CD8-positive, alpha-beta memory T cell (primary cell): Measurements from ENCODE around the gene CDKL4. TPM values are rescaled to one million over a fixed set of nuclear protein-coding genes. Genes with fewer than 3 reads are reported as not detected.

ENCODE experiments used
- CTCF ChIA-PET: fragments of 350-600 bp; sonication (Branson Sonifier 250); formaldehyde crosslinking; loops from one replicate; lab custom pipeline; 2021; ENCODE audit warnings: antibody characterized with exemption; lab: Charles Lee
- POLR2A ChIA-PET: fragments of 350-600 bp; sonication (Branson Sonifier 250); formaldehyde crosslinking; loops from one replicate; lab custom pipeline; 2021; ENCODE audit warnings: antibody characterized with exemption; lab: Charles Lee
- DNase-seq, 5 donors: peaks; one replicate each; pipeline versions ENCODE4 v3.0.0 to v3.0.0-alpha.2; 2020 to 2022; ENCODE audit warnings: mixed read lengths in 1 of 5
- H3K27ac ChIP-seq: one replicate; pipeline ENCODE4 v1.7.0; 2013; ENCODE audit warnings: low read depth, mild to moderate bottlenecking, low read length, moderate library complexity
- H3K27me3 ChIP-seq: 2 replicates; pipeline ENCODE4 v1.7.0; 2013; ENCODE audit warnings: low read length, mild to moderate bottlenecking; ENCODE audit not compliant: insufficient read depth, poor library complexity, severe bottlenecking
- H3K36me3 ChIP-seq: 2 replicates; pipeline ENCODE4 v1.7.0; 2013; ENCODE audit warnings: mild to moderate bottlenecking, low read length, moderate library complexity; ENCODE audit not compliant: insufficient read depth
- H3K4me1 ChIP-seq: 2 replicates; pipeline ENCODE4 v1.7.0; 2013; ENCODE audit warnings: mild to moderate bottlenecking, low read length, moderate library complexity; ENCODE audit not compliant: insufficient read depth
- H3K4me3 ChIP-seq: 2 replicates; pipeline ENCODE4 v1.7.0; 2013; ENCODE audit warnings: mild to moderate bottlenecking, low read length
- H3K9me3 ChIP-seq: 2 replicates; pipeline ENCODE4 v1.7.0; 2013; ENCODE audit warnings: mild to moderate bottlenecking, low read length
- H3K27ac Mint-ChIP-seq, 8 donors: one replicate each; pipeline ENCODE4 v1.8.0; 2020 to 2021; ENCODE audit warnings: mixed read lengths in 8 of 8, mild to moderate bottlenecking in 6 of 8, inconsistent platforms in 3 of 8, moderate library complexity in 3 of 8
- H3K27me3 Mint-ChIP-seq, 2 donors: one replicate each; pipeline ENCODE4 v1.8.0; 2020 to 2021; ENCODE audit warnings: mixed read lengths in 2 of 2, mild to moderate bottlenecking in 1 of 2, moderate library complexity in 1 of 2
- H3K36me3 Mint-ChIP-seq, 3 donors: one replicate each; pipeline ENCODE4 v1.8.0; 2020 to 2021; ENCODE audit warnings: mixed read lengths in 3 of 3, inconsistent platforms in 1 of 3, mild to moderate bottlenecking in 1 of 3
- H3K4me1 Mint-ChIP-seq, 3 donors: one replicate each; pipeline ENCODE4 v1.8.0; 2020 to 2021; ENCODE audit warnings: mixed read lengths in 3 of 3, inconsistent platforms in 1 of 3, mild to moderate bottlenecking in 1 of 3
- H3K4me3 Mint-ChIP-seq, 7 donors: one replicate each; pipeline ENCODE4 v1.8.0; 2020 to 2021; ENCODE audit warnings: mixed read lengths in 7 of 7, mild to moderate bottlenecking in 6 of 7, moderate library complexity in 4 of 7, inconsistent platforms in 2 of 7
- H3K9me3 Mint-ChIP-seq, 5 donors: one replicate each; pipeline ENCODE4 v1.8.0; 2020 to 2022; ENCODE audit warnings: mixed read lengths in 5 of 5, mild to moderate bottlenecking in 3 of 5, moderate library complexity in 2 of 5, inconsistent platforms in 1 of 5
- polyA plus RNA-seq: library from polyadenylated mRNA; unstranded; fragments of 300-500 nt; fragmentation: Illumina TruSeq; gene quantifications from one replicate; pipeline ENCODE4 v1.2.3, GENCODE V29; 2021
- total RNA-seq, 2 experiments: library from RNA; stranded (reverse); gene quantifications; one replicate each; pipeline ENCODE4 v1.2.3, GENCODE V29; 2021

CDKL4 gene
- total and polyA plus RNA-seq, 3 experiments from 2014 or later: 0.13 to 0.31 TPM; not detected in 1

DNA sequence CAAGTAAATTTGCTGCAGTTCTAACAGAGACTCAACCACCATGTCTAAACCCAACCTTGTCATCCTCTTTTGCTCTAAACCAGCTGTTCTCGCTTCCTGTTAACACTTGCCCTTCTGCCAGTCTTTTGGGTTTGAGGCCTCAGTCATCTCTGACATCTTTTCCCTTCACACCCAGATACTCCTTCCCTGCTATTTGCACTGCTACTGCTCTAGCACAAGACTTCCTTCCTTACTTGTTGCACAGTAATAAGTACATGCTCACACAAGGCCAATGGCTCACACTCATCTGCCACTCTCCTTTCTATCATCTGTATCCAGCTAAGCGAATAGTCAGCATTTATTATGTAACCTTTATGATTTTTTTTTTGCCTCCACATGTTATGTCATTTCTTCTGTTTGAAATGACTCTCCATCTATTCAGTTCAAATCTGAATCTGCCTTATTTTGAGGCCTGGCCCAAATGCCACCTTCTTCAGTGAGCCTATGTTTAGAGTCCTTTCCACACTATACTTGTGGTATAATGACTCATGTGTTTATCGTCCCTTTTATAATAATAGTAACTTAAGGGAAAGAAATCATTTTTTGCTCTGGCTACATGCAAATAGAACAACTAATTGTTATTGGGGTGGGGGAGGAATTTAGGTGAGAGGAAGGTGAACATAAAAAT lies 22.5 kb upstream of the CDKL4 start:
- Histone ChIP-seq H3K4me3 (no peak overlapping the region), H3K27ac (no peak overlapping the region), H3K4me1 (peaks cover 24% of the 10 kb centered on the region), H3K36me3 (peaks cover 5% of the 10 kb centered on the region), H3K27me3 (no peaks in the 10 kb centered on the region), H3K9me3 (no peaks in the 10 kb centered on the region)
- peaks cover 19 to 34% (median 23%) of the 10 kb centered on the region in 3 donors for H3K4me1 Mint-ChIP-seq
- ChIA-PET CTCF (interaction anchor here (1.4 kb wide), 1 partner anchor 207 kb away, joined by 3 read pairs; no protein-coding TSS in a partner anchor), POLR2A (no interaction called here)
- peak overlapping the region in 5 of 7 donors; percentile 3 to 59 (median 13) for H3K4me3 Mint-ChIP-seq
- peak overlapping the region in 7 of 8 donors; percentile 5 to 95 (median 70) for H3K27ac Mint-ChIP-seq
- H3K9me3 Mint-ChIP-seq: no peaks in the 10 kb centered on the region
- DNase-seq: peak in 1 of 5 donors; percentile 7
- peaks cover 0 to 13% (median 6%) of the 10 kb centered on the region in 3 donors for H3K36me3 Mint-ChIP-seq
- H3K27me3 Mint-ChIP-seq: no peaks in the 10 kb centered on the region

DNA sequence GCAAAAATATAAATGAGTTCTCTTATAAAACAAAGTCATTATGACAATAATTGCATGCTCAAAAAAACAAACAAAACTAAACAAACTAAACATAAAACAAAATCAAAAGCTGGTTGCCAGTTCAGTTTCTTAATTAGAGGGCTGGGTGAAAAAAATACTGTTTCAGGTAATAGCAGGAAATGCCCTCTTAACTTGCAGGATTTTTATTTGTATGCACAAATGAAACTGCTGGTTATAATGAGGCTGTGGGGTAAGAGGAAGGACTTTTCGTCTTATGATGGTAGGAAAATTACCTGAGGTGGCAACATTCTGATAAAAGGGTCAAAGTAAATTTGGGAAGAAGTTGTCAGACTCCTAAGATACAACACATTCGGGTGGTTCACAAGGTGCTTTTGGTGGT lies 21.5 kb upstream of the CDKL4 start:
- Histone ChIP-seq H3K9me3 (no peaks in the 10 kb centered on the region), H3K4me1 (peaks cover 24% of the 10 kb centered on the region), H3K27me3 (no peaks in the 10 kb centered on the region), H3K36me3 (peaks cover 5% of the 10 kb centered on the region), H3K27ac (no peak overlapping the region), H3K4me3 (no peak overlapping the region)
- ChIA-PET POLR2A (no interaction called here), CTCF (no interaction called here)
- no peaks in the 10 kb centered on the region for H3K27me3 Mint-ChIP-seq
- H3K36me3 Mint-ChIP-seq: peaks cover 0 to 16% (median 10%) of the 10 kb centered on the region in 3 donors
- H3K9me3 Mint-ChIP-seq: no peaks in the 10 kb centered on the region
- no peak for DNase-seq
- peaks cover 19 to 34% (median 23%) of the 10 kb centered on the region in 3 donors for H3K4me1 Mint-ChIP-seq
- peak overlapping the region in 2 of 7 donors; percentile 30 to 45 for H3K4me3 Mint-ChIP-seq
- peak overlapping the region in 7 of 8 donors; percentile 44 to 90 (median 75) for H3K27ac Mint-ChIP-seq

DNA sequence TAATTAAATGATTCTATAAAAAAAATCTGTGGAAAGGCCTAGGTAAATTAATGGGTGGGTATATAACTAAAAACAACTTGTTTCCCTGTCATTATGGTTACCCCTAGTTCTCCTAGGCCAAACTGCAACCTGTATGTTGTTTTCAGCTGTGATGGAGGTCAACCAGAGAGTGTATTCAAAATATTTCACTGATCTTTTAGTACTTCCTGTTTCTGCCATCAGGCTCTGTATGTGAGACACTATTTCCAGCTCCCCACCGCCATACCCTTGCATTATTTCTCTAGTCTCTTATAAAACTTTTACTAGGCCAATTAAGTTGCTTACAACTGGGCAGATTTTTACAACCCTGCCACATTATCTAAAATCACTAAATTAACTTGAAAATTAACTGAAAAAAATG lies 21.0 kb upstream of the CDKL4 start:
- H3K4me3 Mint-ChIP-seq: peak overlapping the region in 3 of 7 donors; percentile 38 to 49 (median 44)
- Histone ChIP-seq H3K27me3 (no peaks in the 10 kb centered on the region), H3K4me1 (peaks cover 24% of the 10 kb centered on the region), H3K4me3 (no peak overlapping the region), H3K36me3 (peaks cover 5% of the 10 kb centered on the region), H3K27ac (no peak overlapping the region), H3K9me3 (no peaks in the 10 kb centered on the region)
- ChIA-PET POLR2A (no interaction called here), CTCF (interaction anchor here (0.6 kb wide), 1 partner anchor 8 kb away, joined by 3 read pairs; no protein-coding TSS in a partner anchor)
- DNase-seq: no peak
- H3K4me1 Mint-ChIP-seq: peaks cover 19 to 34% (median 23%) of the 10 kb centered on the region in 3 donors
- peak overlapping the region in 7 of 8 donors; percentile 24 to 93 (median 78) for H3K27ac Mint-ChIP-seq
- H3K36me3 Mint-ChIP-seq: peaks cover 0 to 16% (median 12%) of the 10 kb centered on the region in 3 donors
- H3K9me3 Mint-ChIP-seq: no peaks in the 10 kb centered on the region
- H3K27me3 Mint-ChIP-seq: no peaks in the 10 kb centered on the region

DNA sequence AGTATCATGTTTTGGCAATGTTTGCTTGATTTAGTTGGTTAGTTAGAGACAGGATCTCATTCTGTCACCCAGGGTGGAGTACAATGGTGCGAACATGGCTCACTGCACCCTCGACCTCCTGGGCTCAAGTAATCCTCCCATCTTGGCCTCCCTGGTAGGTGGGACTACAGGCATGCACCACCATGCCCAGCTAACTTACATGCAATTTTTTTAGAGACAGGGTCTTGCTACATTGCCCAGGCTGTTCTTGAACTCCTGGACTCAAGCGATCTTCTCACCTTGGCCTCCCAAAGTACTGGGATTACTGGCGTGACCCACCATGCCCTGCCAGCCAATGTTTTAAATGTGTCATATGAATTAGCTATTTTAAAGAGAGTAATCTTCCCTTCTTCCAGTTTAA lies 16.3 kb upstream of the CDKL4 start:
- Mint-ChIP-seq H3K4me3 (no peak overlapping the region), H3K4me1 (peaks cover 6 to 17% (median 10%) of the 10 kb centered on the region in 3 donors), H3K9me3 (no peaks in the 10 kb centered on the region), H3K27ac (no peak overlapping the region), H3K36me3 (peaks cover 10 to 29% (median 28%) of the 10 kb centered on the region in 3 donors), H3K27me3 (no peaks in the 10 kb centered on the region)
- ChIA-PET POLR2A (no interaction called here), CTCF (no interaction called here)
- Histone ChIP-seq H3K4me1 (peaks cover 10% of the 10 kb centered on the region), H3K4me3 (no peak overlapping the region), H3K36me3 (peaks cover 7% of the 10 kb centered on the region), H3K27ac (no peak overlapping the region), H3K9me3 (no peaks in the 10 kb centered on the region), H3K27me3 (no peaks in the 10 kb centered on the region)
- DNase-seq: no peak

DNA sequence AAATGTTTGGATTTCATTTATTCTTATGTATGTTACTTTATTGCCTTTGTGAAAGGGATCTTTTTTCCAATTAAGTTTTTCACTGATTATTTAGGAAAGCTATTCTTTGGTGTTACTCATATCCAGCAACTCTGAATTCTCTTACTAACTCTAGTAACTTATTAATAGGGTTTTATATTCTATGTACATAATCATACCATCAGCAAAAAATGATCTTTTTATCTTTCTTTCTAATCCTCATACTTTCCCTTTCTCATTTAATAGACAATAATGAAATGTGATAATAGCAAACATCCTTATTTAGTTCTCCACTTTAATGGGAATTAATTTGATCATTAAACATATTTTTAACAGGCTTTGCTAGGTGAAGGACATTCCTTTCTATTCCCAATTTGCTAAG lies 12.3 kb upstream of the CDKL4 start:
- Mint-ChIP-seq H3K27me3 (no peaks in the 10 kb centered on the region), H3K4me1 (no peaks in the 10 kb centered on the region), H3K36me3 (peaks cover 21 to 53% (median 26%) of the 10 kb centered on the region in 3 donors), H3K9me3 (peaks cover 0 to 4% (median 0%) of the 10 kb centered on the region in 5 donors), H3K4me3 (no peak overlapping the region), H3K27ac (no peak overlapping the region)
- DNase-seq: no peak
- H3K4me3 ChIP-seq: no peak overlapping the region
- POLR2A ChIA-PET: no interaction called here
- no peaks in the 10 kb centered on the region for H3K9me3 ChIP-seq
- H3K36me3 ChIP-seq: peaks cover 6% of the 10 kb centered on the region
- no peak overlapping the region for H3K27ac ChIP-seq
- no peaks in the 10 kb centered on the region for H3K27me3 ChIP-seq
- CTCF ChIA-PET: no interaction called here
- H3K4me1 ChIP-seq: no peaks in the 10 kb centered on the region

DNA sequence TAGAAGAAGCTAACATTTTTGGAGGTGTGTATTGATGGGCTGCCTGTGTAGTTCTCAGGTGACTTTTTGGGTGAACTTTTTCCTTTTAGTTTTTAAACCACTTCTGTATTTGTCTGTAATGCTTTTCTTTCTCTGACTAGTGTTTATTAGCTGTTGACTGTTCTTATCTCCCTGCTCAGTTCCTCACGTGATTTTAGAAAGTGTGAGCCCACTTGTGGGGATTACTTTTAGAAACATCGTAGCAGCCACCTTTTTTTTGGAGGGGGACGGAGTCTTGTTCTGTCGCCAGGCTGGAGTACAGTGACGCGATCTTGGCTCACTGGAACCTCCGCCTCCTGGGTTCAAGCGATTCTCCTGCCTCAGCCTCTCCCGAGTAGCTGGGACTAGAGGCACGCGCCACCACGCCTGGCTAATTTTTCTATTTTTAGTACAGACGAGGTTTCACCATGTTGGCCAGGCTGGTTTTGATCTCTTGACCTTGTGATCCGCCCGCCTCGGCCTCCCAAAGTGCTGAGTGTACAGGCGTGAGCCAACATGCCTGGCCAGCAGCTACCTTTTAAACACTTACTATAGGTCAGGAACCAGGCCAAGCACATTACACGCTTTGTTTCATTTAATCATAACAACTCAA lies 9.2 kb upstream of the CDKL4 start:
- Histone ChIP-seq H3K36me3 (no peaks in the 10 kb centered on the region), H3K4me3 (no peak overlapping the region), H3K4me1 (no peaks in the 10 kb centered on the region), H3K27me3 (no peaks in the 10 kb centered on the region), H3K27ac (no peak overlapping the region), H3K9me3 (no peaks in the 10 kb centered on the region)
- ChIA-PET CTCF (interaction anchor here (1.5 kb wide), 1 partner anchor 24 kb away, joined by 3 read pairs; no protein-coding TSS in a partner anchor), POLR2A (interaction anchor here (1.3 kb wide), 1 partner anchor 134 kb away, joined by 3 read pairs; no protein-coding TSS in a partner anchor)
- Mint-ChIP-seq H3K36me3 (peaks cover 18 to 45% (median 24%) of the 10 kb centered on the region in 3 donors), H3K27me3 (no peaks in the 10 kb centered on the region), H3K4me3 (no peak overlapping the region), H3K27ac (no peak overlapping the region), H3K4me1 (peaks cover 2 to 5% (median 4%) of the 10 kb centered on the region in 3 donors), H3K9me3 (peaks cover 0 to 4% (median 0%) of the 10 kb centered on the region in 5 donors)
- no peak for DNase-seq

DNA sequence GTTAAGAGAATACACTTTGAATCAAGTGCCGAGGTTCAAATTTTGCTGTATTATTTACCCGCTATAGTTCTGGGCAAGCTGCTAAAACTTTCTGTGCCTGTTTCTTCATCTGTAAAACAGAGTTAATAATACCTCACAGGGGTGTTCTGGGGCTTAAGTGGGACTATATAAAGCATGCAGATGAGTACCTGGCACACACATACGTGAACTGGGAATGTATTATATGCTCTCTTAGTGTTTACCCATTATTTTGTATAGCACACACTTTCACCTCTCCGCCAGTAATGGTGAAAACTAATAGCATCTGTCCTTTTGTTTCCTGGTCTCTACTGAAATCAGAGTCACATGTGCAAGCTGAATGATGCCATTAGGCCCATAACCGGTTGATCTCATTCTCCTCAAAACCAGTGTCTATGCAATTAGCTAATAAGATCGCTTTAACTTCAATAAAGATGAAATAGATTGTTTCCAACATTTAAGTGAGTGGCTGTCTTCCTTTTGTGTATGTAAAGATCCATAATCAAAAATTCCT lies 3.8 kb upstream of the CDKL4 start:
- Mint-ChIP-seq H3K27me3 (no peaks in the 10 kb centered on the region), H3K4me3 (no peak overlapping the region), H3K9me3 (peaks cover 0 to 4% (median 0%) of the 10 kb centered on the region in 5 donors), H3K36me3 (peaks cover 6 to 24% (median 14%) of the 10 kb centered on the region in 3 donors), H3K4me1 (peaks cover 15 to 24% (median 23%) of the 10 kb centered on the region in 3 donors), H3K27ac (peak overlapping the region in 1 of 8 donors; percentile 66)
- no peak overlapping the region for H3K27ac ChIP-seq
- H3K4me3 ChIP-seq: no peak overlapping the region
- DNase-seq: no peak
- ChIA-PET POLR2A (no interaction called here), CTCF (interaction anchor here (0.8 kb wide), 1 partner anchor 188 kb away, joined by 3 read pairs; no protein-coding TSS in a partner anchor)
- no peaks in the 10 kb centered on the region for H3K9me3 ChIP-seq
- H3K4me1 ChIP-seq: peaks cover 3% of the 10 kb centered on the region
- no peaks in the 10 kb centered on the region for H3K36me3 ChIP-seq
- no peaks in the 10 kb centered on the region for H3K27me3 ChIP-seq
